Ovary (tissue), 9 donors: ENCODE results near the gene TNPO3. TPM values are rescaled to one million over a fixed set of nuclear protein-coding genes. Genes with fewer than 3 reads are reported as not detected.
"Not testable (repeated sequence)": the region's sequence is repeated elsewhere in the genome, so short reads cannot be mapped to it uniquely, and the experiment has no call there.

ENCODE experiments used
- DNase-seq, 5 donors: peaks; one replicate each; pipeline ENCODE4 v3.0.0-alpha.2; 2019 to 2020
- H3K27ac ChIP-seq, 2 donors: fragments of 200-600 bp; one replicate each; pipeline versions ENCODE4 v1.5.1 to v1.8.0; 2019 to 2022
- H3K27me3 ChIP-seq: fragments of 200-600 bp; one replicate; pipeline ENCODE4 v1.8.0; 2022
- H3K36me3 ChIP-seq: fragments of 200-600 bp; sonication (generic); one replicate; pipeline ENCODE4 v1.5.1; 2019
- H3K4me1 ChIP-seq: one replicate; pipeline ENCODE4 v1.8.1; 2013; ENCODE audit warnings: mild to moderate bottlenecking, moderate library complexity; ENCODE audit not compliant: insufficient read depth
- H3K4me3 ChIP-seq: fragments of 200-600 bp; sonication (generic); one replicate; pipeline ENCODE4 v1.5.1; 2017
- H3K9me3 ChIP-seq, 2 donors: fragments of 200-600 bp in 1 of 2; sonication (generic) in 1 of 2; one replicate each; pipeline versions ENCODE4 v1.5.1 to v1.8.1; 2013 to 2019; ENCODE audit warnings: mild to moderate bottlenecking in 1 of 2, moderate library complexity in 1 of 2
- CTCF ChIP-seq, 3 donors: fragments of 450-650 bp in 2 of 3; fragments of 200-600 bp in 1 of 3; IDR thresholded peaks; one replicate each; pipeline versions ENCODE4 v1.5.1 to v1.8.0; 2016 to 2022; ENCODE audit warnings: antibody characterized with exemption in 3 of 3, mild to moderate bottlenecking in 1 of 3
- EP300 ChIP-seq: sonication (generic); formaldehyde crosslinking; IDR thresholded peaks from one replicate; pipeline ENCODE4 v1.6.1; 2017; ENCODE audit warnings: antibody characterized with exemption
- POLR2A ChIP-seq: fragments of 450-650 bp; IDR thresholded peaks from one replicate; pipeline ENCODE4 v1.6.1; 2017; ENCODE audit warnings: antibody characterized with exemption, mild to moderate bottlenecking, moderate library complexity
- WGBS, 3 donors: extraction: QIAGEN DNeasy Blood & Tissue Kit in 1 of 3; methylation state at CpG; one replicate each; pipeline versions ENCODE4 v1.1.5 to v1.1.7; 2013 to 2017; 5-methylcytosine and 5-hydroxymethylcytosine counted together
- intact Hi-C, 4 donors: fragments of 100-400 bp; cut with DNase I; formaldehyde crosslinking; loops; one replicate each; pipeline versions ENCODE4 v1.11.0 to v1.15.1; 2022 to 2023
- polyA plus RNA-seq, 2 donors: library from polyadenylated mRNA; stranded (reverse); fragments of 200-250 nt in 1 of 2; fragments of 350-450 nt in 1 of 2; fragmentation: Illumina TruSeq in 1 of 2; extraction: RNeasy Lipid Tissue Mini Kit (QIAGEN cat#74804) in 1 of 2; gene quantifications; one replicate each; pipeline ENCODE4 v1.2.3, GENCODE V29; 2013 to 2014
- total RNA-seq, 7 donors: library from RNA; depleted of rRNA in 2 of 7; stranded (reverse); fragments of >200 nt in 2 of 7; fragmentation: NEBNext Ultra II Directional in 3 of 7; extraction: Animal tissue kit (Norgen Biotek cat#: 25700) in 3 of 7; gene quantifications; one replicate each; pipeline versions ENCODE4 v1.1.0 to v1.2.4, GENCODE V29; 2016 to 2023
- donor health status: DM: no; HTN: no; CAD: no; lungs with moderate emphysema.
- donor health status: DM: no; HTN: no; CAD: no.
- donor health status: Bipolar disorder and iron deficiency.
- donor health status: DM: yes; HTN: yes; CAD: no.
- donor health status: DM: no; HTN: no; CAD: no.
- donor health status: DM: yes; HTN: yes; CAD: no.

The TNPO3 gene
- total and polyA plus RNA-seq, 9 donors: 18.6 to 40.1 (median 30.9) TPM

GRCh38 chr7:129045682-129046081 lies 9.2 kb downstream of the TNPO3 start:
- Histone ChIP-seq H3K4me1 (peaks cover 12% of the 10 kb centered on the region), H3K4me3 (no peak overlapping the region), H3K36me3 (no peaks in the 10 kb centered on the region), H3K27me3 (no peaks in the 10 kb centered on the region), H3K27ac (no peak overlapping the region), H3K9me3 (no peaks in the 10 kb centered on the region)
- DNase-seq: no peak
- 68 to 73% (median 69%) methylated on average over 4 of the region's 4 CpGs for WGBS, 3 donors
- TF ChIP-seq POLR2A (no peak), CTCF (IDR thresholded peaks at IDR 0.05) (no peak), EP300 (no peak)
- intact Hi-C loops: no loop called here

DNA sequence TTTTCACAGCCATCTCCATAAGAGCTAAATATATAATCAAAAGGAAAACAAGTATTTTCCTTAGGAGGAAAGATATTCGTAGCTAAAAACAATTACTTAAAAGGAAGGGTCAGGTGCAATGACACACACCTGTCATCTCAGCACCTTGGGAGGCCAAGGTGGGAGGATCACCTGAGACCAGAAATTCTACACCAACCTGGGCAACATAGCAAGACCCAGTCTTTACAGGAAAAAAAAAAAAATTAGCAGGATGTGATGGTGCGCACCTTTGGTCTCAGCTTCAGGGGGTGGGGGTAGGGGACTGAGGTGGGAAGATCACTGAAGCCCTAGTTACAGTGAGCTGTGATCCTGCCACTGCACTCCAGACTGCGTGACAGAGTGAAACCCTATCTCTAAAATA lies 11.9 kb downstream of the TNPO3 start:
- H3K4me1 ChIP-seq: peaks cover 10% of the 10 kb centered on the region
- H3K27ac ChIP-seq: no peak overlapping the region
- 90 to 92% (median 91%) methylated on average over 3 of the region's 3 CpGs for WGBS, 3 donors
- H3K27me3 ChIP-seq: no peaks in the 10 kb centered on the region
- H3K9me3 ChIP-seq: no peaks in the 10 kb centered on the region
- H3K4me3 ChIP-seq: no peak overlapping the region
- TF ChIP-seq EP300 (no peak), CTCF (IDR thresholded peaks at IDR 0.05) (no peak), POLR2A (no peak)
- no peak for DNase-seq
- intact Hi-C loops: no loop called here
- H3K36me3 ChIP-seq: no peaks in the 10 kb centered on the region

GRCh38 chr7:129041142-129042085 lies 13.5 kb downstream of the TNPO3 start:
- Histone ChIP-seq H3K9me3 (no peaks in the 10 kb centered on the region), H3K36me3 (no peaks in the 10 kb centered on the region), H3K27me3 (no peaks in the 10 kb centered on the region), H3K4me3 (no peak overlapping the region), H3K4me1 (peaks cover 5% of the 10 kb centered on the region), H3K27ac (no peak overlapping the region)
- TF ChIP-seq POLR2A: no peak
- no peak for TF ChIP-seq CTCF (IDR thresholded peaks at IDR 0.05)
- no peak for TF ChIP-seq EP300
- WGBS, 3 donors: 78 to 84% (median 83%) methylated on average over 3 of the region's 3 CpGs
- DNase-seq: no peak
- intact Hi-C loops: no loop called here

DNA sequence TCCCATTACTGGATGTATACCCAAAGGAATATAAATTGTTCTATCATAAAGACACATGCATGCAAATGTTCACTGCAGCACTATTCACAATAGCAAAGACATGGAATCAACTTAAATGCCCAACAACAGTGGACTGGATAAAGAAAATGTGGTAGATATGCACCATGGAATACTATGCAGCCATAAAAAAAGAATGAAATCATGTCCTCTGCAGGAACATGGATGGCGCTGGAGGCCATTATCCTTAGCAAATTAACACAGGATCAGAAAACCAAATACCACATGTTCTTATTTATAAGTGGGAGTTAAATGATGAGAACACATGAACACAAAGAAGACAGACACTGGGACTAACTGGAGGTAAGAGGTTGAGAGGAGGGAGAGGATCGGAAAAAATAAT lies 16.4 kb downstream of the TNPO3 start:
- H3K9me3 ChIP-seq, H3K36me3 ChIP-seq, H3K4me3 ChIP-seq, H3K27me3 ChIP-seq, H3K4me1 ChIP-seq, DNase-seq, H3K27ac ChIP-seq, intact Hi-C loops: not testable (repeated sequence)
- 97 to 100% (median 98%) methylated on average over 2 of the region's 2 CpGs for WGBS, 3 donors

DNA sequence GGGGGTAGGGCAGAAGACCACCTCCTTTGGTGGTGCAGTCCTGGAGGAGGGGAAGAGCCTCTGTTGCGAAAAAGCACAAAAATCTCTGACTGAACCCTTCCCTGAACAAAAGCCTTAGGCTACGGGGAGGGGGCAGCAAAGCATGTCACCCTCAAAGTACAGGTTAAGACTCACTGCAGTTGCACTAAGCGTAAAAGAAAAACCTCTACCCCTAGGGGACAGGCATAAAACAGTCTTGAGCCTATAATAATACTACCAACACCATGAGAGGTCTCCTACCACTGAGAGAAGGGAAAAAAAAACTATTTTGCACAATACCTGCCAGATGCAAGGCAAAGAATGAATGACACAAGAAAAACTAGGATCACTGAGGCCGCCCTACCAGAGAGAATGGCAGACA lies 17.3 kb downstream of the TNPO3 start:
- Histone ChIP-seq H3K9me3 (no peaks in the 10 kb centered on the region), H3K36me3 (no peaks in the 10 kb centered on the region), H3K4me3 (no peak overlapping the region), H3K27ac (no peak overlapping the region), H3K27me3 (no peaks in the 10 kb centered on the region), H3K4me1 (peaks cover 3% of the 10 kb centered on the region)
- DNase-seq: no peak
- WGBS, 3 donors: 95 to 98% (median 97%) methylated on average over 4 of the region's 4 CpGs
- intact Hi-C loops: no loop called here
- TF ChIP-seq POLR2A: no peak
- no peak for TF ChIP-seq EP300
- no peak for TF ChIP-seq CTCF (IDR thresholded peaks at IDR 0.05)
